Kasumi-1 (cell line): ENCODE results near the gene YJEFN3.

Experiments used
- DNase-seq, 2 experiments: peaks; one replicate each; lab custom pipeline; 2025; lab: John Stamatoyannopoulos, UW

Gene YJEFN3

DNA sequence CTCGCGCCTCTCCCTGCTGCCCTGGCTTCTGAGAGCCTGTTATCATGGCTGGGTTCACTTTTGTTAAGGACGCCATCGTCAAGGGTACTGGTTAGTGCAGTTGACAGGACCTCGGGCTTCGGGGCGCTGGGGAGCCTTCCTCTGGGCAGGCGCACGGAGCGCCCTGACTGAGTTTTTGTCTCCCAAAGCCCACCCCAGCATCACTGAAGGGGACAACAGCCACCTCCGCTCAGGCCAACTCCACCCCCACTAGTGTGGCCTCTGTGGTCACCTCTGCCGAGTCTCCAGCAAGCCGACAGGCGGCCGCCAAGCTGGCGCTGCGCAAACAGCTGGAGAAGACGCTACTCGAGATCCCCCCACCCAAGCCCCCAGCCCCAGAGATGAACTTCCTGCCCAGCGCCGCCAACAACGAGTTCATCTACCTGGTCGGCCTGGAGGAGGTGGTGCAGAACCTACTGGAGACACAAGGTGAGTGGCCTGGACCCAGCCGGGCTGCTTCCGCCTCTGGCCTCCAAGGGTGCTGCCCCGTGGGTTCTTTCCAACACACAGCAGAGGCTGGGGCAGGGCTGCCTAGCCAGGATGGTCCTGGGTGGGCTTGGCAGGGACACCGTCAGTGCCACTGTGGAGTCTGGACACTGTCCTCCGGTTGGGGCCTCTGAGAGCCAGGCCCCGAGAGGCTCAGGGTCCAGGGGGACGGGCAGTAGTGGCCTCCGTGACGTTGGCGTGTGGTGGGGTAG is 30.3 kb upstream of the YJEFN3 start:
- no peak for DNase-seq

DNA sequence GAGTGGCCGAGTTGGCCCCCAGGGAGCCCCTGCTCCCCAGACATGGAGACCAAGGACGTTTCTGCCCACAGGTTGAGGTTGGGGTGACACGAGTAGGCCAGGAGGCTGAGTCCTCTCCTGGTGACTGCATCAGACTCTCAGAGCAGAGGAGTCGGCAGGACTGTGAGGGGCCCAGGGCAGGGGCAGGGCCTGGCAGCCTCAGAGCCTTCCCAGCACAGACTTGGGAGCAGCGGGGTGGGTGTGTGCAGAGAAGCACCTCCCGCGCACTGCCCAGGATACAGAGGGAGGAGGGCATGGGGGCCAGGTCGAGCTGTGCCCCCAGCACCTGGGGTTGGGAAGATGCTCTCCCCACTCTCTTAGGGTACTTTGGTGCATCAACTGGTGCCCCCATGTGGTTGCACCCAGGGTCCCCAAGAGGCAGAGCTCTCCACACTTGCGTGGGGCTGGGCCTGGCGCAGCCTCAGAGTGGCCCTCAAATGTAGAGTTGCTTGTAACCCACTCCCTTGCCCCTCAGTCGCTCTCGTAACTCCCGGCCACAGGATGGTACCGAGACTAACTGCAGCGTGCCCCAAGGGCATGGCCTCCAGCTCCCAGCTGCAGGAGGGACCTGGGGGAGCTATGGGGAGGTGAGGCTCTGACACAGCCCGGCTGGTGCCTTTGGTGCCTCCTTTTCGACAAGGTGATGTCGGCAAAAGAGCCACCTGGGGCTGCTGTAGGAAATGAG is 29.3 kb upstream of the YJEFN3 start:
- DNase-seq = no peak

DNA sequence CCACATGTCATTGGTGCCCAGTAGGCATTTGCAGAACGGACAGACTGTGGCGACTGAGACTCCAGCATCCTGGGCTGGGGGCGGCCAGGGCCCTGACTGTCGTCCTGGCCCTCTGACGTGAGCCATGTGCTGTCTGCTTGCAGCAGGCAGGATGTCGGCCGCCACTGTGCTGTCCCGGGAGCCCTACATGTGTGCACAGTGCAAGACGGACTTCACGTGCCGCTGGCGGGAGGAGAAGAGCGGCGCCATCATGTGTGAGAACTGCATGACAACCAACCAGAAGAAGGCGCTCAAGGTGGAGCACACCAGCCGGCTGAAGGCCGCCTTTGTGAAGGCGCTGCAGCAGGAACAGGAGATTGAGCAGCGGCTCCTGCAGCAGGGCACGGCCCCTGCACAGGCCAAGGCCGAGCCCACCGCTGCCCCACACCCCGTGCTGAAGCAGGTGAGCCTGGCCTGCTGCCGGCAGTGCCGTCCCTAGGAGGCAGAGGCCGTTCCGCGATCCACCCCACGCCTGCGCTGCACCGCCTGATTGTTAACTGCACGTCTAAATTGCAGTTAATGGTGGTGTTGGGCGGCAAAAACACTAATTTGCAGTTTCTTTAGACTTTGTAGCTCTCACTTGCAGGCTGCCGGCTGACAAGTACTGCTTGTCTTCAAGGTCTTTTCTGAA is 27.6 kb upstream of the YJEFN3 start:
- no peak for DNase-seq

DNA sequence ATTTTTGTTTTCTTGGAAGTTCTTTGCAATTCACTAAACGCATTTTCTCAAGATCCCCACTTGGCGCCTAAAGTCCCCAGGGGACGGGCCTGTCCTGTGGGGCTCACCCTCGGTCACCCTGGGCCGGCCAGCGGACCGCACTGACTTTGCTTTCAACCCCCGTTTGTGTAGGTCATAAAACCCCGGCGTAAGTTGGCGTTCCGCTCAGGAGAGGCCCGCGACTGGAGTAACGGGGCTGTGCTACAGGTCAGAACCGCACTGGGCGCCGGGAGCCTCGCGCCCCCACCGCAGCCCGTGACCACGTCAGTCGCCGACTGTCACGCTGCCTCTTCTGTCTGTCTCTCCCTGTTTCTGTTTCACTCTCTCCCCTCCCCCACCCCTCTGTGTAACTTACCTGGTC is 26.9 kb upstream of the YJEFN3 start:
- DNase-seq = no peak

DNA sequence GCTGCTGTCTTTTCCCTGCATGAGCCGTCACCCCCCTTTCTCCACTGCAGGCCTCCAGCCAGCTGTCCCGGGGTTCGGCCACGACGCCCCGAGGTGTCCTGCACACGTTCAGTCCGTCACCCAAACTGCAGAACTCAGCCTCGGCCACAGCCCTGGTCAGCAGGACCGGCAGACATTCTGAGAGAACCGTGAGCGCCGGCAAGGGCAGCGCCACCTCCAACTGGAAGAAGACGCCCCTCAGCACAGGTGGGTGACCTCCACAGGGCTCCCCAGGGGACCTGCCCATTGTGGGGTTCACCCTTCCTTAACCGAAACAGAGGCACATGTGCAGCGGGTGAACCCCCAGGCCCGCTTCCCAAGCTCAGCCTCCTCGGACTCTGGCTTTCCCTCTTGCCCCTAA is 26.4 kb upstream of the YJEFN3 start:
- no peak for DNase-seq

DNA sequence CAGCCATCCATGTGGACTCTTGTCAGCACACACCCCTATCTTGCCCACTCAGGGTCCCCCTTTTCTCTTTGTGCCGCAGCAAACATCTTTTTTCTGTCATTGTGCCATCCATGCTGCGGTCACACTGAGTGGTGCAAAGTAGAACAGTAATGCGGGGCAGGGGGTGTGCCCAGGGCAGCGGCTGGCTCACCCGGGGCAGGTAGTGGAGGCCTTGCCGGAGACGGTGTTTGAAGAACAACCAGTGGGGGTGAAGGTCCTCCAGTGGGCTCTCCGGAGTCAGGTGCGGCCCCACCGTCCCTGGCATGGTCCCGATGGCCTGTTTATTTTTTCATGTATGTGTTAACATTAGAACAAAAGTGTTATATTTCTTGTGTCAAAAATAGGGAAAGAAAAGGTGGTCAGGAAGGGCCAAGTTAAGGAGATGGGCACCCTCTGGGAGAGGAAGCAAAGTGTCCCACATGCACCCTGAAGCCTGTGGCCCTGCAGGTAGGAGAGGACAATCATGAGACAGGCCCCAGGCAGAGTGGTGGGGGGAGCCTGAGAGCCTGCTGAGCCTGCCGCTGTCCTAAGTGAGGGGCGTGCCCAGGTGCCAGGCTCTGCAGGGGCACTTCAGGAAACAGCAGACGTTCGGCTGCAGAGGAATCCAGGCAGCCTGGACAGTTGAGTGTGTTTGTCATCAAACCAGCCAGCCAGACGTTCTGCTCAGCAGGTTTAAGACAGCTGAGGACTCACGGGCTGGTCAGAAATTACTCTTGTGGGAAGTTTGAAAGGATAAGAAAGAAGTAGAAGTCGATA is 25.7 kb upstream of the YJEFN3 start:
- no peak for DNase-seq

DNA sequence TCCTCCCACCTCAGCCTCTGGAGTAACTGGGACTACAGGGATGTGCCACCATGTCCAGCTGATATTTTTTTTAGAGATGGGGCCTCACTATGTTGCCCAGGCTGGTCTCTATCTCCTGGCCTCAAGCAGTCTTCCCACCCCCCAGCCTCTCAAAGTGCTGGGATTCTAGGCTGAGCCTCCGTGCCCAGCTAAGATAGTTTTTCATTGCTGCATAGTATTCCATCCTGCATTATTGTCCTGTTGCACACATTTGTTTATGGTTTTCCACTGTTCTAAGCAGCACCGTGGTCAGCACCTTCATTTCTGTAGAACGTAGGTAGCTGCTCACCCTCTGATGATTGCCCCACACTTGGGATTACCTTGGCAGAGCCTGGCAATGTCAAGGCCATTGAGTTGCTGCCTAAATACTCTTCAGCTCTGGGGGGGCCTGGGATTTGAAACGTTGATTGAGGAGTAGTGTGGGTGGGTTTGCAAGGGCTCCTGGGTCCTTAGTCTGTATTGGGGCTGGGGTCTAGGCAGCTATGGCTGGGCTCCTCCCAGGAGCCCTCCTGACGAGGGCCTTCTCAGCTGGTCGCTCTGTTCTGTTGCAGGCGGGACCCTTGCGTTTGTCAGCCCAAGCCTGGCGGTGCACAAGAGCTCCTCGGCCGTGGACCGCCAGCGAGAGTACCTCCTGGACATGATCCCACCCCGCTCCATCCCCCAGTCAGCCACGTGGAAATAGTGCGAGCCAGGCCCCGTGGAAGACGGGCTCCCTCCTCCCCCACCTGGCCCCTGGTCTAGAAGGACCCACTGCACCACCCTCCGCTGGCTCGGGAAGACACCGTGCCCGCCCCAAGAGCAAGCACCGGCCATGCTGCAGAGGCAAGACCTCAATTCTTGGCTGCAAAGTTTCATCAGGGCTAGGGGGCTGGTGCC is 23.7 kb upstream of the YJEFN3 start:
- no peak for DNase-seq

DNA sequence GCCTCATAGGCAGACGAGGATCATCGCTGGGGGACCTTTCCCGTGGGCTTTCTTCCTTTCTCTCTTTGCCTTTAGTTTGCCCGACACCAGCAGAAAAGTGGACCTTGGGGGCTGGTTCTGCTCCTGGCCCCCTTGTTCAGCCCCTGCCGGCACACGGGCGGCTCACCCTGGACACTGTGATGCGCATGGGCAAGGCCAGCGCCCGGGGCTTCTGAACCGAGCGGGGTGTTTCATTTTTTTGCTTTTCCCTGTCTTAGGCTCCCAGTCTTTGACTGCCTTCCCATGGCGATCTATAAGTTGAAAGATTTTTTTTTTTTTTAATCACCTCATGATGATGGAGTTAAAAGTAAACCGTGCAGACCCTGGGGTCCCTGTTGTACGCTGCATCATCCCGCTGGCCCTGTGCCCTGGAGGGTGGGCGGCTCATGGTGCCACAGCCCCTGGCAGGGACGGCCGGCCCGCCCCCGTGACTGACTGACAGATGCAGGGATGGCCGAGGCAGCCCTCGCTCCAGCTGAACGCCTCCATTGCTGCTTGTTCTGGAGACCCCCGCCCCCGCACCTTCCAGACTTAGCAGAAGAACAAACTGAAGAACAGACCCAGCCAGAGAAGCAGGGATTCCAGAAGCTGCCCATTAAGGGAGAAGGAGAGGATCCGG is 22.9 kb upstream of the YJEFN3 start:
- no peak for DNase-seq

DNA sequence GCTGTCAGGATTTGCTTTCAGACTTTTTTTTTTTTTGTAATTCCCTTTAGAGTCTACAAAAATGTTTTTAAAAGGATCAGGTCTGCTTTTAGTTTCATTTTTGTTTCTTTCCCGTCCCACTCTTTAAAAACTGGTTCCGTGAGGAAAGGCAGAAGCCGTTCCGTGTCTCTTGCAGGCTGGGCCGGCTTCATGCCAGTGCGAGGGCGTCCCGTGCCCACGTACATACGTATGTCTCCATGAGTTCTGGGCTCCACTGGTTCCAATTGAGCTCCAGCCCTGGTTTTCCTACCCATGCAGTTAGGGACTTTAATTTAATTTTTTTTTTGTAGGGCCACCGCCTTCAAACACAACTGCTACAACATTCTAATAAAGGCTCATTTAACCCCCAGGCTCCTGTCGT is 22.1 kb upstream of the YJEFN3 start:
- DNase-seq = no peak

DNA sequence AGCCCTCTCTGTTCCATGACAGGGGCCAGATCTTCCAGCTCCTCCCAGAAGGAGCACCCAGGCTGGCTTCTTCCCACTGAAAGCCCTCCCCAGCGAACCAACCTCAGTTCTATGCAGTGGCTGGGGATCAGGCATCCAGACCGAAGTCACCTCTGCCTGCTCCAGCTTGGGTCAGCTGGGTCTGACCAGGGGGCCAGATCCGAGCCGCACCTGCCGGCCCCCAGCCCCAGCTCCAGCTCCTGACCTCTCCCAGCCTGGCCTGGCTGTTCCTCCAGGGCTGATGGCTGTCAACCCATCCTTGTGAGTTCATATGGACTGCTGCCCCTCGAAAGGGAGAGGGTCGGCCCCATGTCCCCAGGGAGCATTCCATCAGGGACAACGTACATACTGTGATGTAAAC is 21.4 kb upstream of the YJEFN3 start:
- no peak for DNase-seq

DNA sequence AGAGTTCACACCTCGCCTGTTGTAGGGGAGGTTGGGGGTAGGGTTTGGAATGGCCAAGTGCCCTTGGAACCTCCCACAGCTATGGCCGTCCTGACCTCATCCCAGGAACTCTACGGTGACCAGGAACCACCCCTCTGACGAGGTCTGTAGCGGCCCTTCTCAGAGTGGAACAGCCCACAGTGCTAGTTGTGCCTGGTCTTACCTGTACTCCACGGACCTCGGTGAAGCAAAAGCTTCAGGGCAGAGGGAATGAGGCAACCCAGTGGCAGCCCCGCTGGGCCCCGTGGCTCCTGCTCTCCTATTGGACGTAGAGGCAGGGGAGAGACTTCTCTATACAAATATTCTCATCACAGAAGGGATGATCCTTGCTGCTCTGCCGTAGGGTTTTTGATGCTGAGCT is 20.5 kb upstream of the YJEFN3 start:
- DNase-seq = no peak

DNA sequence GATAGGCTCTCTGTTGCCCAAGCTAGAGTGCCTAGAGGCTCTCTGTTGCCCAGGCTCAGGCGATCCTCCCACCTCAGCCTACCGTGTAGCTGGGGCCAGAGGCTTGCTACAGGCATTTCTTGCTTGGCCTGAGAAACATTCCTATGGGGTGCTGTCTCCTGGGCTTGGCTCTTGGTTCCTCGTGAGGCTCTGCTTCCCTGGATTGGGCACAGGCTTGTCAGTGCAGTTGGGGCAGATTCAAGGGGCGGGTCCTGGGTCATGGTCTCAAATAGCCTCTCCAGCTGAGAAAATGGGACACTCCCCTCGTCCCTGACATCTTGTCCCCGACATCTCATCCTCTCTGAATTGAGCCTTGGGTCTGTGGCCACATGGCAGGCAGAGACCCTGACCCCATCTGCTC is 18.3 kb upstream of the YJEFN3 start:
- DNase-seq = no peak

DNA sequence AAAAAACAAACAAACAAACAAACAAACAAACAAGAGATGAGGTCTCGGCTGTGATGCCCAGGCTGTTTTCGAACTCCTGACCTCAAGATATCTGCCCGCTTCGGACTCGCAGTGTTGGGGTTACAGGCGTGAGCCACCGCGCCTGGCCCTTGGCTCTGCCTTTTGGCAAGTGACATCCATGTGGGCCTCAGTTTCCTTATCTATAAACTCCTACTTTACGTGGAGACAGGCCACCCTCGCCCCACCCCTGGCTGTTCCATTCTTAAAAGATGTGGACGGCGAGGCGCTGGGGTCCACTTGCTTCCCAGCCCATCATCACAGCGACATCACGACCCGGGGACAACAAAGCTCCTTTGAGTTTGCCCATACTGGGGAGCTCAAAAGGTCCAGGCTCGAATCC is 15.0 kb upstream of the YJEFN3 start:
- no peak for DNase-seq

DNA sequence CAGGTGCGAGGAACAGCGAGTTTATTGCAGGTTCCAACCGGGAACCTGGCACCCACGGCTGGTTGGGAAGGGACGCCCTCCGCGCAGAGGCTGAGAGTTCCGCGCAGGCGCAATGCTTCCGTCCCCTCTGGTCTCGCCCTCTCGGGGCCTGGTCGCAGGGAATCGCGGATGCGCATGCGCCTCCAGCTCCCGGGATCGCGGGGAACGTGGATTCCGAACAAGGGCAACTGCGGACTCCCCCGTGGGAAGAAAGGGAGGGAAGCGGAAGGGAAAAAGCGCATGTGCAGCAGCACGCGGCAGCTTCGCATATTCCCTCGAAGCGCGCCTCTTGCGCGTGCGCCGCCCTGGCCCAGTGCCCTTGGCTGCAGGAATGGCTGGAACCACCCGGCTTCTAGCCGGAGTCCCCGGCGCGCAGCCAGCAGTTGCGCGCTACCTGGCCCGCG is 14.5 kb upstream of the YJEFN3 start:
- DNase-seq = no peak

DNA sequence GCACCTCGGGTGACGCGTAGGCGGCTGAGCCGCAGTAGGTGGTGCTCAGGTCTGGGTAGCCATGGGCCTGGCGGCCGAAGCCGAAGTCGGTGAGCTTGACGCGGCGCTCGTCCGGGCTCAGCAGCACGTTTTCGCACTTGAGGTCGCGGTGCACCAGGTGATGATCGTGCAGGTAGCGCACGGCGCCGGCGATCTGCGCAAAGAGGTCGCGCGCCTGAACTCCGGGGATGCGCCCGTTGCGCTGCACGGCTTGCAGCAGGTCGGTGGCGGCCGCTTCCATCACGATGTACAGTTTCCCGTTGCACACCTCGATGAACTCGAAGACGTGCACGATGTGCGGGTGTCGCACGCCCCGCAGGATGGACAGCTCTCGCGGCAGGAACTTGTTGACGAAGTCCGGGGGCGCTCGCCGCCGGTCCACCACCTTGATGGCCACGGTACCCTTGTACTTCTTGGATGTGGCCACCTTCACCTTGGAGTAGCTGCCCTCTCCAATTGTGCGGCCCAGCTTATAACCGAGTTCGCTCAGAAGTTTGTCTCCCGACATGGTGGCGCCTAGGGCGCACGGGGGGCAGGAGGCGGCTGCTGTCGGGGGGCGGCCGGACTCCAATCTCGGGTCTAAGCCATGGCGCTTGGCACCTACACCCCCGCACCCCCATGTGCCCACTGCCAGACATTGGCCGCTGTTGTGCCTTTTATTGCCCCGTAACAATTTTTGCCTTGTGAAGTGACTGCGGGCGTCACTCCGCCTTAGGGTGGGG is 13.7 kb upstream of the YJEFN3 start, which contains the start of gene TSSK6:
TSS of gene TSSK6 (minus strand) at position 668 of the 761 bp plus-strand sequence. CDS start at position 547, 121 bp downstream.
- DNase-seq = no peak

DNA sequence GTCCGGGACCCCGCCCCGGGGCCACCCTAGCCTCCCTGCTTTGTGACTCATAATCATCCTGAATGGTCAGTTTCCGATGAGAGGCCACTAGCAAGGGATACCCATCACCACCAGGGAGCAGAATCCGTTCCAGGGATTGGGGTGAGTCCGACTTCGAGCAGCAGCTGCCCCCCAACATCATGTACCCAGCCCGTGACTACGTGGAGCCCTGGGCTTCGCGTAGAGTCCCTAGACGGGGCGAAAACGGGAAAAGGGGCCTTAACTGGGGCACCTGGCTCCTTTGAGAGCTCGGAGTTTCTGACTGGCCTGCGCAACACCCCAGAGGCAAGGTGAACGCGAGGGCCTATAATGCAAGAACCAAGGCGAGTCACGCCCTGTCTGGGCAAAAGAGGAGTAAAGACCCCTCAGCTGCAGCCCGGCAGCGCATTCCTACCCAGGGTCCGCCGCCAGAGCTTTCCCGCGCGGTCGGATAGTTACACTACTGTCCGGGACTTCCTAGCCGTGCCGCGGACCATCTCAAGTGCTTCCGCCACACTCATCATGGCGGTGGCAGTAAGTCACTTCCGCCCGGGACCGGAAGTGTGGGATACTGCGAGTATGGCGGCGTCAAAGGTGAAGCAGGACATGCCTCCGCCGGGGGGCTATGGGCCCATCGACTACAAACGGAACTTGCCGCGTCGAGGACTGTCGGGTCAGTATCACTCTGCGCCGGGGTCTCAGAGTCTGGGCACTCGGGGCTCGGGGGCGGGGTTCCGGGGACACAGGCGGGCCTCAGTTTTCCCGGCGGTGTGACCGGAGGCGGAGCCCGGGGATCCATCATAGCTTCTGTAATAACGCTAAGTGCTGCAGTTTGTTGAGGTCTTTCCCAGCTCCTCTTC is 12.8 kb upstream of the YJEFN3 start, which contains the start of gene NDUFA13:
TSS of gene NDUFA13 (plus strand) at position 584 of the 878 bp plus-strand sequence. CDS start at position 598, 14 bp downstream.
- DNase-seq = peak; percentile 62 to 73

DNA sequence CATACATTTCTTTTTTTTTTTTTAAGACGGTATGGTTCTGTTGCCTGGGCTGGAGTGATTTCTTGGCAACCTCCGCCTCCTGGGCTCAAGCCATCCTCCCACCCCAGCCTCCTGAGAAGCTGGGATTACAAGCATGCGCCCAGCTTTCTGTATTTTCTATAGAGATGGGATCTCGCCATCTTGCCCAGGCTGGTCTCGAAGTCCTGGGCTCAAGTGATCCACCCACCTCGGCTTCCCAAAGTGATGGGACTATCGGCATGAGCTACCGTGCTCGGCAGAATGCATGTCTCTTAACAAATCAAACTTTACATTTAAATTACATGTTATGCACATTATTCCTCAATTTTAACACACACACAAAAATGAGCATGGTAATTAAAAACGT is 11.5 kb upstream of the YJEFN3 start:
- DNase-seq = no peak

DNA sequence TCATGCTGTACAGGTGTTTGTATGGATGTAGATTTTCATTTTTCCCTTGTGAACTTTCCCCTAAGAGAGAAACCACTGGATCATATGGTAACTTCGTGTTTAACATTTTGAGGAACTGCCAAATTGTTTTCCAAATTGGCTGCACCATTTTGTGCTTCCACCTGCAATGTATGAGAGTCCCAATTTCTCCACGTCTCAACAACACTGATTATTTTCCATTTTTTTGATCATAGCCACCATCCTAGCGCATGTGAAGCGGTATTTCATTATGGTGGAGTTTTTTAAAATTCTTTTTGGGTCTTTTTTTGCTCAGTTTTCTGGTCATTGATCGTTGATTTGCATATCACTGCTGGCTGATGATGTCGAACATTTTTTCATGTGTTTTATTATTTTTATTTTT is 7.7 kb upstream of the YJEFN3 start:
- no peak for DNase-seq

DNA sequence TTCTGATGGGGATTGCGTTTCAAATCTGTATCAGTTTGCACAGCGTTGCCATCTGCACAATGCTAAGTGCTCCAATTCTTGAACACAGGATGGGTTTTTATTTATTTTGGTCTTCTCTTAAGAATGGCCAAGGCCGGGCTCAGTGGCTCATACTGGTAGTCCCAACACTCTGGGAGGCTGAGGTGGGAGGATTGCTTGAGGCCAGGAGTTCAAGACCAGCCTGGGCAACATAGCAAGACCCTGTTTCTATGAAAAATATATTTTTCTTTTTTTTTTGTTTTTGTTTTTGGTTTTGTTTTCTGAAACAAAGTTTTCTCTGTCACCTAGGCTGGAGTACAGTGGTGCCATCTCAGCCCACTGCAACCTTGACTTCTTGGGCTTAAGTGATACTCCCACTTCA is 5.5 kb upstream of the YJEFN3 start:
- DNase-seq = no peak
